K562 (cell line): ENCODE results near the gene MYL6B. TPM values are rescaled to one million over a fixed set of nuclear protein-coding genes. Genes with fewer than 3 reads are reported as not detected.
A peak's percentile ranks its signal among the peaks of the same experiment; 100 is the strongest.

Source experiments
- CSDE1 ChIP-seq, 2 experiments: fragments of 450-650 bp; IDR thresholded peaks; 2 replicates each; pipeline ENCODE4 v1.6.1; 2016; ENCODE audit warnings: mild to moderate bottlenecking in 1 of 2
- FOXP1 ChIP-seq: sonication (generic); formaldehyde crosslinking; IDR thresholded peaks from 2 replicates; pipeline ENCODE4 v1.8.0; 2022; ENCODE audit warnings: mild to moderate bottlenecking, missing genetic modification reagents
- JUND ChIP-seq, 2 experiments: IDR thresholded peaks; 2 replicates in 1 of 2; 3 replicates in 1 of 2; pipeline ENCODE4 v1.6.1; 2011; ENCODE audit warnings: borderline replicate concordance in 2 of 2, low read depth in 2 of 2, low read length in 2 of 2, improper control_type of control experiment in 1 of 2, missing biosample characterization in 1 of 2, missing genetic modification characterization in 1 of 2, missing genetic modification reagents in 1 of 2
- MYNN ChIP-seq, 2 experiments: sonication (generic); formaldehyde crosslinking in 1 of 2; IDR thresholded peaks; 2 replicates each; pipeline versions ENCODE4 v1.5.0 to v1.6.1; 2016 to 2020; ENCODE audit warnings: antibody characterized with exemption in 1 of 2, missing genetic modification reagents in 1 of 2
- POLR2G ChIP-seq: fragments of 200-400 bp; formaldehyde crosslinking; IDR thresholded peaks from 2 replicates; pipeline ENCODE4 v1.6.1; 2017; ENCODE audit warnings: low read depth, mild to moderate bottlenecking, antibody characterized with exemption, low read length, moderate library complexity
- SIRT6 ChIP-seq: IDR thresholded peaks from one replicate; pipeline ENCODE4 v1.6.1; 2012; ENCODE audit warnings: low read depth, mild to moderate bottlenecking, control low read depth, inconsistent platforms, low read length, moderate library complexity
- SPI1 ChIP-seq: IDR thresholded peaks from 2 replicates; pipeline ENCODE4 v1.6.1; 2011; ENCODE audit warnings: low read depth, low read length, control low read depth, borderline replicate concordance
- ZFP36 ChIP-seq: fragments of 150-350 bp; IDR thresholded peaks from 2 replicates; pipeline ENCODE4 v1.6.1; 2018; ENCODE audit warnings: low read length, low read depth; ENCODE audit not compliant: partially characterized antibody
- polyA plus RNA-seq, 8 experiments: library from polyadenylated mRNA; depleted of rRNA in 4 of 8; stranded (reverse) in 5 of 8; unstranded in 3 of 8; fragments of >200 nt; fragmentation: Nextera tagmentation in 2 of 8; fragmentation: Illumina TruSeq in 1 of 8; extraction: Ambion mirVana in 2 of 8; extraction: Trizol in 1 of 8; gene quantifications; 2 replicates each; pipeline versions ENCODE4 v1.2.1 to v1.2.3, GENCODE V29; 2011 to 2014; ENCODE audit warnings: inconsistent platforms in 1 of 8, missing spikeins in 1 of 8
- total RNA-seq, 7 experiments: library from RNA; depleted of rRNA in 6 of 7; stranded (reverse); fragments of >200 nt in 6 of 7; fragmentation: Illumina TruSeq in 2 of 7; extraction: Trizol in 2 of 7; gene quantifications; 2 replicates each; pipeline versions ENCODE4 v1.2.1 to v1.2.3, GENCODE V29; 2011 to 2021; ENCODE audit warnings: low replicate concordance in 1 of 7
- TF ChIP-seq, protein P1 (sequence below): sonication (generic); formaldehyde crosslinking; IDR thresholded peaks from 2 replicates; pipeline ENCODE4 v1.8.0; 2023; ENCODE audit warnings: mild to moderate bottlenecking, missing genetic modification reagents
- TF ChIP-seq, protein P2 (sequence below): fragments of 200-600 bp; sonication (generic); IDR thresholded peaks from one replicate; pipeline ENCODE4 v1.6.1; 2012; ENCODE audit warnings: mild to moderate bottlenecking, low read depth, low read length, inconsistent platforms

MYL6B gene
- total and polyA plus RNA-seq, 9 of the 15 experiments (the other 6 are each of a cell fraction or from before 2014, with no cell fraction given): 42.8 to 77.3 (median 68.6) TPM

DNA sequence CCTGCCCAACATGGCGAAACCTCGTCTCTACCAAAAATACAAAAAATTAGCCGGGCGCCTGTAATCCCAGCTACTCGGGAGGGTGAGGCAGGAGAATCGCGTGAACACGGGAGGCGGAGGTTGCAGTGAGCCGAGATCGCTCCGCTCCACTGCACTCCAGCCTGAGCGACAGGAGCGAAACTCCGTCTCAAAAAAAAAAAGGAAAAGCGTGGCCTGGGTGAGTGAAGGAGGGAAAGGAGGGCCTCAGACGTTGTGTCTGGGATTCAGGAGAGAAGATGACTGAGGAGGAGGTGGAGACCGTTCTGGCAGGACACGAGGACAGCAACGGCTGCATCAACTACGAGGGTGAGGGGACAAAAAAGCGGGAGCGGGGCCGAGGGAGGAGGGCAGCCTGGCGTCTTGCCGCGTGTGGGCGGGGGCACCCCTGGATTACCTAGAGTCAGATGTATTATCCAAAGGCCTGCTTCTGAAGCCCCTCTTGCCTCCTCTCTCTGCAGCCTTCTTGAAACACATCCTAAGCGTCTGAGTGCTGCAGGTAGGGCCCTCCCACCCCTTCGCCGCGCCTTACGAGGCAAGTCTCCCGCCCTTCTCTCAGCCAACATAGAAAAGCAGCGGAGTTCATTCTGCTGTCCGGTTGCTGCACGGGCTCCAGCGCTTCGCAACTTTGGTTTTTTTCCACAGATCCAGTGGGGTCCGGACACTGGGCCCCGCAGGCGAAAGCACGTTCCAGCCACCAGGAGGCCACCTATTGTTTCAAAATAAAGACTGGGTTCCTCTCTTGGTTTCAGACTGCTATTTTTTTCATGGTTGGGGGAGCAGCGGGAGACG is 5.0 kb downstream of the MYL6B start (continued):
- TF ChIP-seq, protein P1, sequence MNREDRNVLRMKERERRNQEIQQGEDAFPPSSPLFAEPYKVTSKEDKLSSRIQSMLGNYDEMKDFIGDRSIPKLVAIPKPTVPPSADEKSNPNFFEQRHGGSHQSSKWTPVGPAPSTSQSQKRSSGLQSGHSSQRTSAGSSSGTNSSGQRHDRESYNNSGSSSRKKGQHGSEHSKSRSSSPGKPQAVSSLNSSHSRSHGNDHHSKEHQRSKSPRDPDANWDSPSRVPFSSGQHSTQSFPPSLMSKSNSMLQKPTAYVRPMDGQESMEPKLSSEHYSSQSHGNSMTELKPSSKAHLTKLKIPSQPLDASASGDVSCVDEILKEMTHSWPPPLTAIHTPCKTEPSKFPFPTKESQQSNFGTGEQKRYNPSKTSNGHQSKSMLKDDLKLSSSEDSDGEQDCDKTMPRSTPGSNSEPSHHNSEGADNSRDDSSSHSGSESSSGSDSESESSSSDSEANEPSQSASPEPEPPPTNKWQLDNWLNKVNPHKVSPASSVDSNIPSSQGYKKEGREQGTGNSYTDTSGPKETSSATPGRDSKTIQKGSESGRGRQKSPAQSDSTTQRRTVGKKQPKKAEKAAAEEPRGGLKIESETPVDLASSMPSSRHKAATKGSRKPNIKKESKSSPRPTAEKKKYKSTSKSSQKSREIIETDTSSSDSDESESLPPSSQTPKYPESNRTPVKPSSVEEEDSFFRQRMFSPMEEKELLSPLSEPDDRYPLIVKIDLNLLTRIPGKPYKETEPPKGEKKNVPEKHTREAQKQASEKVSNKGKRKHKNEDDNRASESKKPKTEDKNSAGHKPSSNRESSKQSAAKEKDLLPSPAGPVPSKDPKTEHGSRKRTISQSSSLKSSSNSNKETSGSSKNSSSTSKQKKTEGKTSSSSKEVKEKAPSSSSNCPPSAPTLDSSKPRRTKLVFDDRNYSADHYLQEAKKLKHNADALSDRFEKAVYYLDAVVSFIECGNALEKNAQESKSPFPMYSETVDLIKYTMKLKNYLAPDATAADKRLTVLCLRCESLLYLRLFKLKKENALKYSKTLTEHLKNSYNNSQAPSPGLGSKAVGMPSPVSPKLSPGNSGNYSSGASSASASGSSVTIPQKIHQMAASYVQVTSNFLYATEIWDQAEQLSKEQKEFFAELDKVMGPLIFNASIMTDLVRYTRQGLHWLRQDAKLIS (CRISPR knock-in tag): no peak
- TF ChIP-seq FOXP1 (CRISPR knock-in tag) (peak; percentile 68; the same call in 1 of the 2 replicates), POLR2G (no peak), ZFP36 (peak; percentile 3), JUND (IDR thresholded peaks at IDR 0.05; ENCODE audit: borderline replicate concordance, low read depth, low read length) (peak; percentile 15; the same call in 1 of the 2 replicates), JUND (tag; IDR thresholded peaks at IDR 0.05; ENCODE audit: borderline replicate concordance, low read depth, low read length) (no peak), SPI1 (peak; percentile 74; the same call in 1 of the 2 replicates), SIRT6 (no peak), MYNN (IDR thresholded peaks at IDR 0.05) (no peak), MYNN (CRISPR knock-in tag; IDR thresholded peaks at IDR 0.05) (no peak), CSDE1 (IDR thresholded peaks at IDR 0.05) (no peak)
- TF ChIP-seq, protein P2, sequence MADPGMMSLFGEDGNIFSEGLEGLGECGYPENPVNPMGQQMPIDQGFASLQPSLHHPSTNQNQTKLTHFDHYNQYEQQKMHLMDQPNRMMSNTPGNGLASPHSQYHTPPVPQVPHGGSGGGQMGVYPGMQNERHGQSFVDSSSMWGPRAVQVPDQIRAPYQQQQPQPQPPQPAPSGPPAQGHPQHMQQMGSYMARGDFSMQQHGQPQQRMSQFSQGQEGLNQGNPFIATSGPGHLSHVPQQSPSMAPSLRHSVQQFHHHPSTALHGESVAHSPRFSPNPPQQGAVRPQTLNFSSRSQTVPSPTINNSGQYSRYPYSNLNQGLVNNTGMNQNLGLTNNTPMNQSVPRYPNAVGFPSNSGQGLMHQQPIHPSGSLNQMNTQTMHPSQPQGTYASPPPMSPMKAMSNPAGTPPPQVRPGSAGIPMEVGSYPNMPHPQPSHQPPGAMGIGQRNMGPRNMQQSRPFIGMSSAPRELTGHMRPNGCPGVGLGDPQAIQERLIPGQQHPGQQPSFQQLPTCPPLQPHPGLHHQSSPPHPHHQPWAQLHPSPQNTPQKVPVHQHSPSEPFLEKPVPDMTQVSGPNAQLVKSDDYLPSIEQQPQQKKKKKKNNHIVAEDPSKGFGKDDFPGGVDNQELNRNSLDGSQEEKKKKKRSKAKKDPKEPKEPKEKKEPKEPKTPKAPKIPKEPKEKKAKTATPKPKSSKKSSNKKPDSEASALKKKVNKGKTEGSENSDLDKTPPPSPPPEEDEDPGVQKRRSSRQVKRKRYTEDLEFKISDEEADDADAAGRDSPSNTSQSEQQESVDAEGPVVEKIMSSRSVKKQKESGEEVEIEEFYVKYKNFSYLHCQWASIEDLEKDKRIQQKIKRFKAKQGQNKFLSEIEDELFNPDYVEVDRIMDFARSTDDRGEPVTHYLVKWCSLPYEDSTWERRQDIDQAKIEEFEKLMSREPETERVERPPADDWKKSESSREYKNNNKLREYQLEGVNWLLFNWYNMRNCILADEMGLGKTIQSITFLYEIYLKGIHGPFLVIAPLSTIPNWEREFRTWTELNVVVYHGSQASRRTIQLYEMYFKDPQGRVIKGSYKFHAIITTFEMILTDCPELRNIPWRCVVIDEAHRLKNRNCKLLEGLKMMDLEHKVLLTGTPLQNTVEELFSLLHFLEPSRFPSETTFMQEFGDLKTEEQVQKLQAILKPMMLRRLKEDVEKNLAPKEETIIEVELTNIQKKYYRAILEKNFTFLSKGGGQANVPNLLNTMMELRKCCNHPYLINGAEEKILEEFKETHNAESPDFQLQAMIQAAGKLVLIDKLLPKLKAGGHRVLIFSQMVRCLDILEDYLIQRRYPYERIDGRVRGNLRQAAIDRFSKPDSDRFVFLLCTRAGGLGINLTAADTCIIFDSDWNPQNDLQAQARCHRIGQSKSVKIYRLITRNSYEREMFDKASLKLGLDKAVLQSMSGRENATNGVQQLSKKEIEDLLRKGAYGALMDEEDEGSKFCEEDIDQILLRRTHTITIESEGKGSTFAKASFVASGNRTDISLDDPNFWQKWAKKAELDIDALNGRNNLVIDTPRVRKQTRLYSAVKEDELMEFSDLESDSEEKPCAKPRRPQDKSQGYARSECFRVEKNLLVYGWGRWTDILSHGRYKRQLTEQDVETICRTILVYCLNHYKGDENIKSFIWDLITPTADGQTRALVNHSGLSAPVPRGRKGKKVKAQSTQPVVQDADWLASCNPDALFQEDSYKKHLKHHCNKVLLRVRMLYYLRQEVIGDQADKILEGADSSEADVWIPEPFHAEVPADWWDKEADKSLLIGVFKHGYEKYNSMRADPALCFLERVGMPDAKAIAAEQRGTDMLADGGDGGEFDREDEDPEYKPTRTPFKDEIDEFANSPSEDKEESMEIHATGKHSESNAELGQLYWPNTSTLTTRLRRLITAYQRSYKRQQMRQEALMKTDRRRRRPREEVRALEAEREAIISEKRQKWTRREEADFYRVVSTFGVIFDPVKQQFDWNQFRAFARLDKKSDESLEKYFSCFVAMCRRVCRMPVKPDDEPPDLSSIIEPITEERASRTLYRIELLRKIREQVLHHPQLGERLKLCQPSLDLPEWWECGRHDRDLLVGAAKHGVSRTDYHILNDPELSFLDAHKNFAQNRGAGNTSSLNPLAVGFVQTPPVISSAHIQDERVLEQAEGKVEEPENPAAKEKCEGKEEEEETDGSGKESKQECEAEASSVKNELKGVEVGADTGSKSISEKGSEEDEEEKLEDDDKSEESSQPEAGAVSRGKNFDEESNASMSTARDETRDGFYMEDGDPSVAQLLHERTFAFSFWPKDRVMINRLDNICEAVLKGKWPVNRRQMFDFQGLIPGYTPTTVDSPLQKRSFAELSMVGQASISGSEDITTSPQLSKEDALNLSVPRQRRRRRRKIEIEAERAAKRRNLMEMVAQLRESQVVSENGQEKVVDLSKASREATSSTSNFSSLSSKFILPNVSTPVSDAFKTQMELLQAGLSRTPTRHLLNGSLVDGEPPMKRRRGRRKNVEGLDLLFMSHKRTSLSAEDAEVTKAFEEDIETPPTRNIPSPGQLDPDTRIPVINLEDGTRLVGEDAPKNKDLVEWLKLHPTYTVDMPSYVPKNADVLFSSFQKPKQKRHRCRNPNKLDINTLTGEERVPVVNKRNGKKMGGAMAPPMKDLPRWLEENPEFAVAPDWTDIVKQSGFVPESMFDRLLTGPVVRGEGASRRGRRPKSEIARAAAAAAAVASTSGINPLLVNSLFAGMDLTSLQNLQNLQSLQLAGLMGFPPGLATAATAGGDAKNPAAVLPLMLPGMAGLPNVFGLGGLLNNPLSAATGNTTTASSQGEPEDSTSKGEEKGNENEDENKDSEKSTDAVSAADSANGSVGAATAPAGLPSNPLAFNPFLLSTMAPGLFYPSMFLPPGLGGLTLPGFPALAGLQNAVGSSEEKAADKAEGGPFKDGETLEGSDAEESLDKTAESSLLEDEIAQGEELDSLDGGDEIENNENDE: peak; percentile 42
